KMS-11 (cell line): Measurements from ENCODE around the gene G6PC3.
"Not testable (repeated sequence)": the region's sequence is repeated elsewhere in the genome, so short reads cannot be mapped to it uniquely, and the experiment has no call there.

Experiments
- H2AFZ ChIP-seq: fragments of 200-600 bp; sonication (generic); 2 replicates; pipeline ENCODE4 v1.6.1; 2016; ENCODE audit warnings: antibody characterized with exemption, mixed run types, low read depth
- H3K27ac ChIP-seq: fragments of 200-600 bp; sonication (generic); 2 replicates; pipeline ENCODE4 v1.6.1; 2016; ENCODE audit warnings: mild to moderate bottlenecking, mixed run types
- H3K27me3 ChIP-seq: fragments of 200-600 bp; sonication (generic); 2 replicates; pipeline ENCODE4 v1.6.1; 2017; ENCODE audit warnings: mild to moderate bottlenecking, low read depth, mixed run types, moderate library complexity; ENCODE audit not compliant: insufficient read depth
- H3K36me3 ChIP-seq: fragments of 200-600 bp; sonication (generic); 2 replicates; pipeline ENCODE4 v1.6.1; 2017; ENCODE audit warnings: mild to moderate bottlenecking, mixed run types; ENCODE audit not compliant: insufficient read depth
- H3K4me1 ChIP-seq: fragments of 200-600 bp; sonication (generic); 2 replicates; pipeline ENCODE4 v1.6.1; 2016; ENCODE audit warnings: mild to moderate bottlenecking, low read depth, mixed run types; ENCODE audit not compliant: poor library complexity, severe bottlenecking
- H3K4me2 ChIP-seq: fragments of 200-600 bp; sonication (generic); 2 replicates; pipeline ENCODE4 v1.7.0; 2016; ENCODE audit warnings: mild to moderate bottlenecking, mixed run types
- H3K4me3 ChIP-seq: fragments of 200-600 bp; sonication (generic); IDR thresholded peaks from 2 replicates; pipeline ENCODE4 v1.6.1; 2017; ENCODE audit warnings: low read depth, low read length, mixed read lengths; ENCODE audit not compliant: insufficient read depth
- H3K79me2 ChIP-seq: fragments of 200-600 bp; sonication (generic); 2 replicates; pipeline ENCODE4 v1.6.1; 2016; ENCODE audit warnings: low read depth, mixed run types; ENCODE audit not compliant: insufficient read depth
- H3K9ac ChIP-seq: fragments of 200-600 bp; sonication (generic); 2 replicates; pipeline ENCODE4 v1.6.1; 2016; ENCODE audit warnings: mild to moderate bottlenecking, mixed run types
- H4K20me1 ChIP-seq: fragments of 200-600 bp; sonication (generic); 2 replicates; pipeline ENCODE4 v1.6.1; 2016; ENCODE audit warnings: mild to moderate bottlenecking, mixed run types; ENCODE audit not compliant: insufficient read depth
- CTCF ChIP-seq: fragments of 200-600 bp; sonication (generic); conservative IDR thresholded peaks from 2 replicates; pipeline ENCODE4 v1.6.1; 2017; ENCODE audit warnings: low read depth, mild to moderate bottlenecking, antibody characterized with exemption, low read length, moderate library complexity, mixed read lengths

G6PC3 gene

GRCh38 chr17:44044071-44044470, 26.5 kb upstream of the G6PC3 start:
- no peak overlapping the region for H3K4me3 ChIP-seq
- H3K4me1 ChIP-seq = peaks cover 14% of the 10 kb centered on the region
- H3K27ac ChIP-seq = no peak overlapping the region
- TF ChIP-seq CTCF = no peak
- H3K27me3 ChIP-seq = no peaks in the 10 kb centered on the region
- no peak overlapping the region for H3K9ac ChIP-seq
- H2AFZ ChIP-seq = no peak overlapping the region
- no peak overlapping the region for H3K4me2 ChIP-seq
- H3K36me3 ChIP-seq = no peaks in the 10 kb centered on the region; the same call in 1 of the 2 replicates
- peaks cover 9% of the 10 kb centered on the region; the same call in 1 of the 2 replicates for H4K20me1 ChIP-seq
- peaks cover 80% of the 10 kb centered on the region; the same call in 1 of the 2 replicates for H3K79me2 ChIP-seq

- no peak overlapping the region for H3K27ac ChIP-seq
- no peaks in the 10 kb centered on the region; the same call in 1 of the 2 replicates for H3K36me3 ChIP-seq
- peaks cover 83% of the 10 kb centered on the region; the same call in 1 of the 2 replicates for H3K79me2 ChIP-seq
- H3K4me3 ChIP-seq = no peak overlapping the region
- H3K9ac ChIP-seq = no peak overlapping the region
- H3K4me1 ChIP-seq = peaks cover 14% of the 10 kb centered on the region
- peaks cover 9% of the 10 kb centered on the region; the same call in 1 of the 2 replicates for H4K20me1 ChIP-seq
- no peaks in the 10 kb centered on the region for H3K27me3 ChIP-seq
- TF ChIP-seq CTCF = no peak
- H3K4me2 ChIP-seq = no peak overlapping the region
- H2AFZ ChIP-seq = no peak overlapping the region
Measured at GRCh38 chr17:44045486-44045885, 25.0 kb upstream of the G6PC3 start.

GRCh38 chr17:44046893-44047292, 23.6 kb upstream of the G6PC3 start:
- H3K27ac ChIP-seq, H3K27me3 ChIP-seq, H3K4me3 ChIP-seq, H3K4me2 ChIP-seq, H4K20me1 ChIP-seq, H3K36me3 ChIP-seq, H2AFZ ChIP-seq, H3K4me1 ChIP-seq, H3K9ac ChIP-seq: not testable (repeated sequence)
- peaks cover 79% of the 10 kb centered on the region; the same call in 1 of the 2 replicates for H3K79me2 ChIP-seq

- Histone ChIP-seq H3K4me1 (no peaks in the 10 kb centered on the region), H4K20me1 (0 out of 2 replicates have a peak, but pooled peaks cover 4% of the 10 kb centered on the region), H3K27me3 (no peaks in the 10 kb centered on the region), H3K36me3 (peaks cover 4% of the 10 kb centered on the region; the same call in 1 of the 2 replicates), H2AFZ (no peak overlapping the region), H3K27ac (no peak overlapping the region), H3K9ac (no peak overlapping the region), H3K4me2 (no peak overlapping the region), H3K79me2 (peaks cover 72% of the 10 kb centered on the region; the same call in 1 of the 2 replicates), H3K4me3 (no peak overlapping the region)
- no peak for TF ChIP-seq CTCF
Measured at GRCh38 chr17:44049294-44050060, 21.1 kb upstream of the G6PC3 start.
